ENCODE results near the gene DOK5.

Gene DOK5

GRCh38 chr20:54454982-54455381 lies 20.4 kb upstream of the DOK5 start:
- H3K27me3 ChIP-seq (ENCODE audit: control insufficient read depth, insufficient read depth, low read length): no peaks in the 10 kb centered on the region

GRCh38 chr20:54456423-54456822 lies 19.0 kb upstream of the DOK5 start:
- Histone ChIP-seq H3K9me3 (ENCODE audit: control insufficient read depth, low read length) (no peaks in the 10 kb centered on the region), H3K4me3 (ENCODE audit: low read length) (no peak overlapping the region), H3K27me3 (ENCODE audit: control insufficient read depth, insufficient read depth, low read length) (no peaks in the 10 kb centered on the region), H3K36me3 (ENCODE audit: control insufficient read depth, insufficient read depth, low read length) (no peaks in the 10 kb centered on the region), H3K4me1 (ENCODE audit: control insufficient read depth, insufficient read depth, low read length) (no peaks in the 10 kb centered on the region), H3K9ac (ENCODE audit: low read length) (no peak overlapping the region)

More at GRCh38 chr20:54454982-54455381, 20.4 kb upstream of the DOK5 start:
- H3K4me3 ChIP-seq (ENCODE audit: low read length): no peak overlapping the region
- no peaks in the 10 kb centered on the region for H3K9me3 ChIP-seq (ENCODE audit: control insufficient read depth, low read length)
- no peaks in the 10 kb centered on the region for H3K4me1 ChIP-seq (ENCODE audit: control insufficient read depth, insufficient read depth, low read length)
- no peak overlapping the region for H3K9ac ChIP-seq (ENCODE audit: low read length)
- H3K36me3 ChIP-seq (ENCODE audit: control insufficient read depth, insufficient read depth, low read length): no peaks in the 10 kb centered on the region

- no peak overlapping the region for H3K9ac ChIP-seq (ENCODE audit: low read length)
- H3K4me1 ChIP-seq (ENCODE audit: control insufficient read depth, insufficient read depth, low read length): no peaks in the 10 kb centered on the region
- H3K36me3 ChIP-seq (ENCODE audit: control insufficient read depth, insufficient read depth, low read length): no peaks in the 10 kb centered on the region
- H3K4me3 ChIP-seq (ENCODE audit: low read length): no peak overlapping the region
- H3K27me3 ChIP-seq (ENCODE audit: control insufficient read depth, insufficient read depth, low read length): no peaks in the 10 kb centered on the region
- H3K9me3 ChIP-seq (ENCODE audit: control insufficient read depth, low read length): no peaks in the 10 kb centered on the region
Observed at GRCh38 chr20:54456961-54457360, 18.4 kb upstream of the DOK5 start.

GRCh38 chr20:54458219-54458618 lies 17.2 kb upstream of the DOK5 start:
- Histone ChIP-seq H3K27me3 (ENCODE audit: control insufficient read depth, insufficient read depth, low read length) (no peaks in the 10 kb centered on the region), H3K36me3 (ENCODE audit: control insufficient read depth, insufficient read depth, low read length) (no peaks in the 10 kb centered on the region), H3K4me1 (ENCODE audit: control insufficient read depth, insufficient read depth, low read length) (no peaks in the 10 kb centered on the region), H3K9me3 (ENCODE audit: control insufficient read depth, low read length) (no peaks in the 10 kb centered on the region), H3K4me3 (ENCODE audit: low read length) (no peak overlapping the region), H3K9ac (ENCODE audit: low read length) (no peak overlapping the region)

GRCh38 chr20:54459279-54459678 lies 16.1 kb upstream of the DOK5 start:
- H3K4me1 ChIP-seq (ENCODE audit: control insufficient read depth, insufficient read depth, low read length): no peaks in the 10 kb centered on the region
- no peak overlapping the region for H3K4me3 ChIP-seq (ENCODE audit: low read length)
- H3K27me3 ChIP-seq (ENCODE audit: control insufficient read depth, insufficient read depth, low read length): no peaks in the 10 kb centered on the region
- no peaks in the 10 kb centered on the region for H3K9me3 ChIP-seq (ENCODE audit: control insufficient read depth, low read length)
- H3K36me3 ChIP-seq (ENCODE audit: control insufficient read depth, insufficient read depth, low read length): no peaks in the 10 kb centered on the region
- no peak overlapping the region for H3K9ac ChIP-seq (ENCODE audit: low read length)

- no peaks in the 10 kb centered on the region for H3K9me3 ChIP-seq (ENCODE audit: control insufficient read depth, low read length)
- H3K4me1 ChIP-seq (ENCODE audit: control insufficient read depth, insufficient read depth, low read length): no peaks in the 10 kb centered on the region
- no peak overlapping the region for H3K9ac ChIP-seq (ENCODE audit: low read length)
- H3K27me3 ChIP-seq (ENCODE audit: control insufficient read depth, insufficient read depth, low read length): no peaks in the 10 kb centered on the region
- H3K4me3 ChIP-seq (ENCODE audit: low read length): no peak overlapping the region
- H3K36me3 ChIP-seq (ENCODE audit: control insufficient read depth, insufficient read depth, low read length): no peaks in the 10 kb centered on the region
Observed at GRCh38 chr20:54464003-54464402, 11.4 kb upstream of the DOK5 start.

GRCh38 chr20:54466127-54466526 lies 9.3 kb upstream of the DOK5 start:
- no peak overlapping the region for H3K4me3 ChIP-seq (ENCODE audit: low read length)
- H3K27me3 ChIP-seq (ENCODE audit: control insufficient read depth, insufficient read depth, low read length): no peaks in the 10 kb centered on the region
- no peaks in the 10 kb centered on the region for H3K9me3 ChIP-seq (ENCODE audit: control insufficient read depth, low read length)

GRCh38 chr20:54467622-54468021 lies 7.8 kb upstream of the DOK5 start:
- Histone ChIP-seq H3K9me3 (ENCODE audit: control insufficient read depth, low read length) (no peaks in the 10 kb centered on the region), H3K9ac (ENCODE audit: low read length) (no peak overlapping the region)

More at GRCh38 chr20:54466127-54466526, 9.3 kb upstream of the DOK5 start:
- no peaks in the 10 kb centered on the region for H3K36me3 ChIP-seq (ENCODE audit: control insufficient read depth, insufficient read depth, low read length)
- no peaks in the 10 kb centered on the region for H3K4me1 ChIP-seq (ENCODE audit: control insufficient read depth, insufficient read depth, low read length)
- no peak overlapping the region for H3K9ac ChIP-seq (ENCODE audit: low read length)

GRCh38 chr20:54468082-54468481 lies 7.3 kb upstream of the DOK5 start:
- H3K9ac ChIP-seq (ENCODE audit: low read length): no peak overlapping the region
- H3K4me3 ChIP-seq (ENCODE audit: low read length): no peak overlapping the region
- no peaks in the 10 kb centered on the region for H3K9me3 ChIP-seq (ENCODE audit: control insufficient read depth, low read length)
- H3K27me3 ChIP-seq (ENCODE audit: control insufficient read depth, insufficient read depth, low read length): no peaks in the 10 kb centered on the region
- H3K36me3 ChIP-seq (ENCODE audit: control insufficient read depth, insufficient read depth, low read length): no peaks in the 10 kb centered on the region
- no peaks in the 10 kb centered on the region for H3K4me1 ChIP-seq (ENCODE audit: control insufficient read depth, insufficient read depth, low read length)

More at GRCh38 chr20:54467622-54468021, 7.8 kb upstream of the DOK5 start:
- Histone ChIP-seq H3K36me3 (ENCODE audit: control insufficient read depth, insufficient read depth, low read length) (no peaks in the 10 kb centered on the region), H3K4me1 (ENCODE audit: control insufficient read depth, insufficient read depth, low read length) (no peaks in the 10 kb centered on the region), H3K27me3 (ENCODE audit: control insufficient read depth, insufficient read depth, low read length) (no peaks in the 10 kb centered on the region), H3K4me3 (ENCODE audit: low read length) (no peak overlapping the region)

- Histone ChIP-seq H3K9ac (ENCODE audit: low read length) (no peak overlapping the region), H3K4me3 (ENCODE audit: low read length) (no peak overlapping the region), H3K4me1 (ENCODE audit: control insufficient read depth, insufficient read depth, low read length) (no peaks in the 10 kb centered on the region), H3K27me3 (ENCODE audit: control insufficient read depth, insufficient read depth, low read length) (no peaks in the 10 kb centered on the region), H3K9me3 (ENCODE audit: control insufficient read depth, low read length) (no peaks in the 10 kb centered on the region), H3K36me3 (ENCODE audit: control insufficient read depth, insufficient read depth, low read length) (no peaks in the 10 kb centered on the region)
Observed at GRCh38 chr20:54469293-54469692, 6.1 kb upstream of the DOK5 start.

GRCh38 chr20:54469952-54470351 lies 5.4 kb upstream of the DOK5 start:
- H3K36me3 ChIP-seq (ENCODE audit: control insufficient read depth, insufficient read depth, low read length): no peaks in the 10 kb centered on the region
- H3K4me3 ChIP-seq (ENCODE audit: low read length): no peak overlapping the region
- H3K9me3 ChIP-seq (ENCODE audit: control insufficient read depth, low read length): no peaks in the 10 kb centered on the region
- no peak overlapping the region for H3K9ac ChIP-seq (ENCODE audit: low read length)
- peaks cover 5% of the 10 kb centered on the region for H3K27me3 ChIP-seq (ENCODE audit: control insufficient read depth, insufficient read depth, low read length)
- no peaks in the 10 kb centered on the region for H3K4me1 ChIP-seq (ENCODE audit: control insufficient read depth, insufficient read depth, low read length)

GRCh38 chr20:54470697-54471096 lies 4.7 kb upstream of the DOK5 start:
- H3K9me3 ChIP-seq (ENCODE audit: control insufficient read depth, low read length): no peaks in the 10 kb centered on the region
- H3K4me3 ChIP-seq (ENCODE audit: low read length): no peak overlapping the region
- H3K9ac ChIP-seq (ENCODE audit: low read length): no peak overlapping the region
- H3K4me1 ChIP-seq (ENCODE audit: control insufficient read depth, insufficient read depth, low read length): no peaks in the 10 kb centered on the region
- H3K36me3 ChIP-seq (ENCODE audit: control insufficient read depth, insufficient read depth, low read length): no peaks in the 10 kb centered on the region
- peaks cover 8% of the 10 kb centered on the region for H3K27me3 ChIP-seq (ENCODE audit: control insufficient read depth, insufficient read depth, low read length)

- Histone ChIP-seq H3K9me3 (ENCODE audit: control insufficient read depth, low read length) (no peaks in the 10 kb centered on the region), H3K4me3 (ENCODE audit: low read length) (no peak overlapping the region), H3K4me1 (ENCODE audit: control insufficient read depth, insufficient read depth, low read length) (peaks cover 3% of the 10 kb centered on the region), H3K36me3 (ENCODE audit: control insufficient read depth, insufficient read depth, low read length) (no peaks in the 10 kb centered on the region), H3K27me3 (ENCODE audit: control insufficient read depth, insufficient read depth, low read length) (peaks cover 25% of the 10 kb centered on the region), H3K9ac (ENCODE audit: low read length) (no peak overlapping the region)
Observed at GRCh38 chr20:54472607-54473006, 2.8 kb upstream of the DOK5 start.

Data from mucosa of stomach (tissue), 1 donor.